GM21786 (cell line): Measurements from ENCODE around the gene EFCAB14.
"Not testable (repeated sequence)": the region's sequence is repeated elsewhere in the genome, so short reads cannot be mapped to it uniquely, and the experiment has no call there.

Source experiments
- ATAC-seq: cut with Tn5 transposase; IDR thresholded peaks from one replicate; pipeline ENCODE4 v1.9.1; 2021; ENCODE audit not compliant: unreplicated experiment

Gene EFCAB14

DNA sequence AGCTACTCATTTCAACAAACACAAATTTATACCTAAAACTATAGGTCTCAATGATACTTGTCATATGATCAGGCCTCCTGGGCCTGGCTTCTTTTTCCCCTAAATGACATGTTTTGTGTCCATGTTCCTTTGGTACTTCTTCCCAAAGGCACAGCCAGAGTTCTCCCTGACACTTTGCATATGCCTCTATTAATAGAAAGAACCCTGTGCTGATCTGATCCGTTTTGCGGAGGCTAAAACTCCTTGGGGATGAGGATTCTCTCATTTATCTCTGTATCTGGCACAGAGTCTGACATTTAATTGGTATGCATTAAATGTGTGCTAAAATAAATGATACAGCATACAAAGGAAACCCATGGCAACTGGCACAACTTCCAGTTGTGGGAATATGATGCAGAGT, 62.3 kb downstream of the EFCAB14 start:
- ATAC-seq, result no peak

- ATAC-seq, result no peak
Observed at GRCh38 chr1:46655848-46656247, 63.1 kb downstream of the EFCAB14 start.

GRCh38 chr1:46654698-46655097, 64.2 kb downstream of the EFCAB14 start:
- ATAC-seq, result not testable (repeated sequence)

GRCh38 chr1:46654012-46654411, 64.9 kb downstream of the EFCAB14 start:
- no peak for ATAC-seq

- no peak for ATAC-seq
Observed at GRCh38 chr1:46653405-46653958, 65.4 kb downstream of the EFCAB14 start.

DNA sequence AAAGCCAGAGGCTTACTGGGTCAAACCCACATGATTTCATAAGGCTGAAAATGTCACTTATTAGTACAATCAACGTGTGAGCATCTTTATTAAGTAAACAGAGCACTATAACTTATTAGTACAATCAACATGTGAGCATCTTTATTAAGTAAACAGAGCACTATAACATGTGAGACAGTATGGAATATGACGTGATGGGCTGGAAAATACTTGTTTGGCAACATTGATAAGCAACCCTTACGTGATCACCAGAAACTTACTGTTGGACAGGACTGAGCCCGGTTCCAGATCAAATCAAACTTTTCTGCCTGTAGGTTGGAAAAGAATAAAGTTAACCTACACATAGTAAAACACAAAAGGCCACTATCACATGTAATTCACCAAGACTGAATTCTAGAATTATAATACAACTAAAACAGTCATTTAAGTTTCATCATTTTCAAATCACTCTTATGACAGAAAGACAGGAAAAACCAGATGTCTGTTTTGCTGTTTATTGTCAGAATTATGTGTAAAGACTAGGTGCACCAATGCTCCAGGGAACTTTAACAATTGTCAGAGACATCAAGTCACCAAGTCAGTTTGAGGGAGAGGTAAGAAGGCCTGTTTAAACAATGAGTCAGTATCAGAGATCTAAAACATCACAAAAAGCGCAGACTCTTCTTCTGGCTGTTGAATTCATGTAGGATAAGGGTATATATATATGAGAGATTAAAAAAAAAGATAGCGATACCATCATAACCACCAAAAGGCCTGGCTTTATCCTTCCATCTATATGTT, 66.4 kb downstream of the EFCAB14 start:
- ATAC-seq, result no peak

- ATAC-seq, result not testable (repeated sequence)
Observed at GRCh38 chr1:46651152-46651551, 67.8 kb downstream of the EFCAB14 start.

DNA sequence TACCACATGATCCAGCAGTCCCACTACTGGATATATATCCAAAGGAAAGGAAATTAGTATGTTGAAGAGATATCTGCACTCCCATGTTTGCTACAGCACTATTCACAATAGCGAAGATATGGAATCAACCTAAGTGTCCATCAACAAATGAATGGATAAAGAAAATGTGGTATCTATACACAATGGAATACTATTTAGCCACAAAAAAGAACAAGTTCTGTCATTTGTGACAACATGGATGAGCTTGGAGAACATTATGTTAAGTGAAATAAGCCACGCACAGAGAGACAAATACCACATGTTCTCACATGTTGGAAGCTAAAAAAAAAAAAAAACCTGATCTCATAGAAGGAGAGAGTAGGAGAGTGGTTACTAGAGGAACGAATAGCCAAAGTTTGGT, 68.4 kb downstream of the EFCAB14 start:
- no peak for ATAC-seq

GRCh38 chr1:46649764-46650163, 69.2 kb downstream of the EFCAB14 start:
- no peak for ATAC-seq

DNA sequence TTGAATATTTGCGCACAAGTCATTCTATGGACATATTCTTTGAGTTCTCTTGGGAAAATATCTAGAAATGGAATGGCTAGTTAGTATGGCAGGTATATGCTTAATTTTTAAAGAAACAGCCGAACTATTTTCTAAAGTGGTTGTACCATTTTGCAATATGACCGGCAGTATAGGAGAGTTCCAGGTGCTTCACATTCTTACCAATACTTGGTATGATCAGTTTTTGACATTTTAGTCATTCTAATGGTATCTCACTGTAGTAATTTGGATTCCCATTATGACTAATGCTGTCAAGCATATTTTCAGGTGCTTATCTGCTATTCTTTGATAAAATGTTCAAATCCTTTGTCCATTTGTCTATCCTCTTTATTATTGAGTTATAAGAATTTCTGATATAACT, 71.3 kb downstream of the EFCAB14 start:
- ATAC-seq, result no peak

DNA sequence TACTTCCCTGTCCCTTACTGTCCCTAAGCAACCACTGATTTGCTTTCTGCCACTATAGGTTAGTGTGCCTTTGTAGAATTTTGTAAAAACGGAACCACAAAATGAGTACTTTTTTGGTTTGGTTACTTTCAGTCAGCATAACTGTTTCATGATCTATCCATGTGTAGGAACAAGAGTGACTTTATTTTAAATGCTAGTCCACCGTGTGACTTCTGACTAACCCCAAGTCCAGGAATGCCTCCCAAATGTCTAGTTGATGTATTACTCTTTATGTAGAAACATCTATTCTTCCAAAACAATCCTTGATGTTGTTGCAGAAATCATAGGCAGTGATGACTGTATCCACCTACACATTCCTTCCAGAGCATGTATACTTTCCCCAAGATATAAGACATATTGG, 72.1 kb downstream of the EFCAB14 start:
- ATAC-seq, result no peak

GRCh38 chr1:46646331-46646730, 72.6 kb downstream of the EFCAB14 start:
- no peak for ATAC-seq

GRCh38 chr1:46645815-46646214, 73.1 kb downstream of the EFCAB14 start:
- ATAC-seq, result no peak

- no peak for ATAC-seq
Observed at GRCh38 chr1:46643368-46643775, 75.5 kb downstream of the EFCAB14 start.

DNA sequence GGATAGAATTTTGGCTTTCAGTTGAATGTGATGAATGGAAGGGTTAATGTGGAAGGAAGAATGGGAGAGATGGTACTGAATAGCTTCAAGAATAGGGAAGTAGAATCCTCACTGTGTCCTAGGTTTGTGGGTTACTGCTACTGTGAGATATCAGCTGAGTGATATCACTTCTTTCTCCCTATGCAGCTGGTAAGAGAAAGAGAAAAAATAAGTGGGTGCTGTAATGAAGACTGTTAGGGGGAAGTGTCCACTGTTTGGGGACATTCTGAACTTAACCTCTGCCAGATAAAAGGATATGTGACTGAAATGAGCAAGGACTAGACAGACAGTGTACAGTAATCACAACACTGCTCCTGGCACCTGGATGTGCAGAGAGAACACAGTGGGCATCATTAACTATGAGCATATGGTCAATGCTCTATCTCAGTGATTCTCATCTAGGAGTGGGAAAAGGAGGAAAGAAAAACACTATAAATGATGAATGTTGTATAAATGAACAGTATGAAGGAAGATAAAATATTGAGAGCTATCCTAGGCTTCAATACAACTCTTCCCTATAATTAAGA, 76.7 kb downstream of the EFCAB14 start:
- ATAC-seq, result no peak

DNA sequence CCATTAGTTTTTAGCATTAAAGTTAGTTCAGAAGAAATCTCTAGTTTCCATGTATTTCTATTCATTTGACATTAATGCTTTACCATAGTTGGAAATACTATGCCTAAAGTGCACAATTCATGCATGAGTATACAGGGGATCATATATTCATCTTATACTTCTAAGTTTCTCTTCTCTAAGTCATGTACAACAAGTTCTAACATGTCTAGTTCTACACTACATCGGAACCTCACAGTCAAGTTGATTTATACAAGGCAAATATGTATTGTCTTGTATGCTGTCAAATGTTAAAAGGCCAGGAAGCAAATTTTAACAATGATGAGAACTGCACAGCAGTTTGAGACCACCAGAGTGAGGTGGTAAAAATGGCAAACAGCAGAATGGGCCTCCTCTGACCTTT, 79.4 kb downstream of the EFCAB14 start:
- ATAC-seq, result no peak

- no peak for ATAC-seq
Observed at GRCh38 chr1:46638921-46639320, 80.0 kb downstream of the EFCAB14 start.

- ATAC-seq, result no peak
Observed at GRCh38 chr1:46637444-46638083, 81.3 kb downstream of the EFCAB14 start.

GRCh38 chr1:46635205-46635604, 83.7 kb downstream of the EFCAB14 start:
- ATAC-seq, result no peak

DNA sequence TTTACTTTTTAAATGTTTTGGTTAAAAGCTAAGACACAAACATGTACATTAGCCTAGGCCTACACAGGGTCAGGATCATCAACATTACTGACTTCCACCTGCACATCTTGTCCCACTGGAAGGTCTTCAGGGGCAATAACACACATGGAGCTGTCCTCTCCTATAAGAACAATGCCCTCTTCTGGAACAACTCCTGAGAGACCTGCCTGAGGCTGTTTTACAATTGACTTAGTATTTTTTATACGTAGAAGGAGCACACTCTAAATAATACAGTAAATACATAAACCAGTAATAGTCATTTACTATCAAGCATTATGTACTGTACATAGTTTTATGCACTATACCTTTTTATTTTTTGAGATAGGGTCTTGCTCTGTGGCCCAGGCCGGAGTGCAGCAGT, 88.2 kb downstream of the EFCAB14 start:
- no peak for ATAC-seq
